ENCODE results near the gene GABBR2. TPM values are rescaled to one million over a fixed set of nuclear protein-coding genes. Genes with fewer than 3 reads are reported as not detected.
A peak's percentile ranks its signal among the peaks of the same experiment; 100 is the strongest.

The GABBR2 gene
- total RNA-seq, 4 donors from 2014 or later = 0.32 to 1.7 TPM; not detected in 2

- Histone ChIP-seq H3K36me3 (no peaks in the 10 kb centered on the region), H3K27me3 (no peaks in the 10 kb centered on the region), H3K4me3 (no peak overlapping the region), H3K4me1 (peaks cover 4% of the 10 kb centered on the region), H3K9me3 (no peaks in the 10 kb centered on the region), H3K27ac (no peak overlapping the region)
- peak; percentile 77 to 88 for DNase-seq (ENCODE audit: low spot score in 2 of 2)
- WGBS = 63% methylated on average over 5 of the region's 9 CpGs
- no peak for TF ChIP-seq POLR2A (IDR thresholded peaks at IDR 0.05)
- TF ChIP-seq, protein P1, sequence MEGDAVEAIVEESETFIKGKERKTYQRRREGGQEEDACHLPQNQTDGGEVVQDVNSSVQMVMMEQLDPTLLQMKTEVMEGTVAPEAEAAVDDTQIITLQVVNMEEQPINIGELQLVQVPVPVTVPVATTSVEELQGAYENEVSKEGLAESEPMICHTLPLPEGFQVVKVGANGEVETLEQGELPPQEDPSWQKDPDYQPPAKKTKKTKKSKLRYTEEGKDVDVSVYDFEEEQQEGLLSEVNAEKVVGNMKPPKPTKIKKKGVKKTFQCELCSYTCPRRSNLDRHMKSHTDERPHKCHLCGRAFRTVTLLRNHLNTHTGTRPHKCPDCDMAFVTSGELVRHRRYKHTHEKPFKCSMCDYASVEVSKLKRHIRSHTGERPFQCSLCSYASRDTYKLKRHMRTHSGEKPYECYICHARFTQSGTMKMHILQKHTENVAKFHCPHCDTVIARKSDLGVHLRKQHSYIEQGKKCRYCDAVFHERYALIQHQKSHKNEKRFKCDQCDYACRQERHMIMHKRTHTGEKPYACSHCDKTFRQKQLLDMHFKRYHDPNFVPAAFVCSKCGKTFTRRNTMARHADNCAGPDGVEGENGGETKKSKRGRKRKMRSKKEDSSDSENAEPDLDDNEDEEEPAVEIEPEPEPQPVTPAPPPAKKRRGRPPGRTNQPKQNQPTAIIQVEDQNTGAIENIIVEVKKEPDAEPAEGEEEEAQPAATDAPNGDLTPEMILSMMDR (IDR thresholded peaks at IDR 0.05) = peak; percentile 53 to 80
These were observed 393.1 kb downstream of the GABBR2 start for GRCh38 chr9:98315551-98316060.

DNA sequence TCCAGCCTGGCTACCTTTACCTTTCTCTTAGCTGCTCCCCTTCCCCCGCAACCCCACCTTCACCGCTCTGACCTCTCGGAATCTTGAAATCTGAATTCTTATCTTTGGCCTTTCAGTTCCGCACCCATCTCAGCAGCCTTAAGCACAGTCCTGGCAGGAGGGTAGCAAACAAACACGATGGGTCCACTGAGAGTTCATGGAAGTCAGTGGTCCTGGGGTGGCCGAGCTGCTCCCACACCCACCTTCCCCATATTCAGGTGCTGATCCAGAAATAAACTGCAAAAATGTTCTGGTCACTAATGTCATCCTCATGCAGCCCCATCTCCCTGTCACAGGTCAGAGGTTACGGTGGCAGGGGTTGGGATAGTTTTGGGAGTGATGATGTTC, 393.7 kb downstream of the GABBR2 start:
- no peak for DNase-seq (ENCODE audit: low spot score in 2 of 2)
- Histone ChIP-seq H3K4me3 (no peak overlapping the region), H3K27ac (no peak overlapping the region), H3K4me1 (peaks cover 4% of the 10 kb centered on the region), H3K36me3 (no peaks in the 10 kb centered on the region), H3K27me3 (no peaks in the 10 kb centered on the region), H3K9me3 (no peaks in the 10 kb centered on the region)
- TF ChIP-seq POLR2AphosphoS5 (IDR thresholded peaks at IDR 0.05) (no peak), POLR2A (IDR thresholded peaks at IDR 0.05) (no peak), EP300 (IDR thresholded peaks at IDR 0.05) (no peak)
- TF ChIP-seq, protein P1 (IDR thresholded peaks at IDR 0.05) = no peak
- 73% methylated on average over 7 of the region's 7 CpGs for WGBS

DNA sequence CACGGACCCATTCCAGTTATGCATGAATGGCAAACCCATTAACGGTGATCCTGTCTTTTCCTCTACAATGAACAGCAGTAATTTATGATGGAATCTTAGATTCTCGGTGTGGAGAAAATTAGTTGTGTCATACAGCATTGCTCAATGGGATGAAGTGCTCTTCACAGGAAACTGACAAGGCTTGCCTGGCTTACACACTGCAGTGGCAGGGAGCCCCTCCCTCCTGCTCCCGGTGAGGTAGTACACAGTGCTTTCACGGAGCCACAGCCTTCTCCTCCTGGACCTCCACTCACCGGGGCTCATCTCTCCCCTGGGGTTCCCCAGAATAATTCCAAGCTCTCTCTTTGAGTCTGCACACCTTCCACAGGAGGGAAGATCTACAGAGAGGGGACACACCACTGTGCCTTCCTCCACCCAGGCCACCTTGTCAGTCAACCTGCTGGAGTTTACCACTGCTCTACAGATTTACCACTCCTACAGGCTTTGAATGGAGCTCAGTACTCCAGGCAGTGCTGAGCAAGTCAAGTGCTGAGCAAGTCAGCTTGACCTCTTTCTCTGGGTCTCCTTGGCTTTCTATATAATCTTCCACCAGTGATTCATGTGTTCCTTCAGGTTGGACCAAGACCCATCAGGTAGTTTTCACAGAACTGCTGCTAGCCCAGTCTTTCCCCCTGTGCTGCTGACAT, 394.2 kb downstream of the GABBR2 start:
- H3K4me3 ChIP-seq = no peak overlapping the region
- H3K9me3 ChIP-seq = no peaks in the 10 kb centered on the region
- no peaks in the 10 kb centered on the region for H3K27me3 ChIP-seq
- H3K36me3 ChIP-seq = no peaks in the 10 kb centered on the region
- TF ChIP-seq, protein P1 (IDR thresholded peaks at IDR 0.05) = no peak
- TF ChIP-seq EP300 (IDR thresholded peaks at IDR 0.05) (no peak), POLR2AphosphoS5 (IDR thresholded peaks at IDR 0.05) (no peak), POLR2A (IDR thresholded peaks at IDR 0.05) (no peak)
- peaks cover 4% of the 10 kb centered on the region for H3K4me1 ChIP-seq
- peak in 1 of 2 donors; percentile 5 for DNase-seq (ENCODE audit: low spot score in 2 of 2)
- no peak overlapping the region for H3K27ac ChIP-seq
- 50% methylated on average over 6 of the region's 6 CpGs for WGBS

DNA sequence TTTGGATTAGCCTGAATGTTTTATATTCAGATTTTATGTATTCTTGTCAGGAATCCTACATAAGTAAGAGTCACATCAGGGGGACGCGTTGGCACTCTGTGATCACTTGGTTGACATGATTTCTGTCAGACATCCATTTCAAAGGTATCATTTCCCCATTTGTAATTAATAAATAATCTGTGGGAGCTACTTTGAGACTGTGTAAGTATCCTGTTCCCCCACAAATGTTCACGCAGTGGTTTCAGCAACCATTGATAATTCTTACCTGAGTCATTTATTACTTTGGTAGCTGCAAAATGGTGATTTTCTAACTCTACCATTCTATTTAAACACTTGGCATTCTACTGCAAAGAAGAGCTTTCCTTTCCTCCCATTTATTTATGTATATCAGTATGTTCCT, 396.4 kb downstream of the GABBR2 start:
- no peaks in the 10 kb centered on the region for H3K36me3 ChIP-seq
- 94% methylated on average over 3 of the region's 3 CpGs for WGBS
- no peak overlapping the region for H3K27ac ChIP-seq
- no peak overlapping the region for H3K4me3 ChIP-seq
- H3K27me3 ChIP-seq = no peaks in the 10 kb centered on the region
- peaks cover 4% of the 10 kb centered on the region for H3K4me1 ChIP-seq
- no peak for DNase-seq (ENCODE audit: low spot score in 2 of 2)
- TF ChIP-seq, protein P1 (IDR thresholded peaks at IDR 0.05) = no peak
- TF ChIP-seq EP300 (IDR thresholded peaks at IDR 0.05) = no peak
- no peak for TF ChIP-seq POLR2AphosphoS5 (IDR thresholded peaks at IDR 0.05)
- TF ChIP-seq POLR2A (IDR thresholded peaks at IDR 0.05) = no peak
- H3K9me3 ChIP-seq = no peaks in the 10 kb centered on the region

GRCh38 chr9:98311541-98311940, 397.2 kb downstream of the GABBR2 start:
- DNase-seq (ENCODE audit: low spot score in 2 of 2) = no peak
- no peaks in the 10 kb centered on the region for H3K9me3 ChIP-seq
- peaks cover 4% of the 10 kb centered on the region for H3K4me1 ChIP-seq
- no peak overlapping the region for H3K27ac ChIP-seq
- H3K36me3 ChIP-seq = no peaks in the 10 kb centered on the region
- H3K4me3 ChIP-seq = no peak overlapping the region
- no peaks in the 10 kb centered on the region for H3K27me3 ChIP-seq
- TF ChIP-seq, protein P1 (IDR thresholded peaks at IDR 0.05) = no peak
- TF ChIP-seq POLR2A (IDR thresholded peaks at IDR 0.05) (no peak), POLR2AphosphoS5 (IDR thresholded peaks at IDR 0.05) (no peak), EP300 (IDR thresholded peaks at IDR 0.05) (no peak)

Measured in suprapubic skin (tissue), 4 donors.